NCI-H1092 (cell line): ENCODE results near the gene KCNN3.

ENCODE experiments used
- DNase-seq: peaks from one replicate; lab custom pipeline; 2025; lab: John Stamatoyannopoulos, UW

Gene KCNN3

DNA sequence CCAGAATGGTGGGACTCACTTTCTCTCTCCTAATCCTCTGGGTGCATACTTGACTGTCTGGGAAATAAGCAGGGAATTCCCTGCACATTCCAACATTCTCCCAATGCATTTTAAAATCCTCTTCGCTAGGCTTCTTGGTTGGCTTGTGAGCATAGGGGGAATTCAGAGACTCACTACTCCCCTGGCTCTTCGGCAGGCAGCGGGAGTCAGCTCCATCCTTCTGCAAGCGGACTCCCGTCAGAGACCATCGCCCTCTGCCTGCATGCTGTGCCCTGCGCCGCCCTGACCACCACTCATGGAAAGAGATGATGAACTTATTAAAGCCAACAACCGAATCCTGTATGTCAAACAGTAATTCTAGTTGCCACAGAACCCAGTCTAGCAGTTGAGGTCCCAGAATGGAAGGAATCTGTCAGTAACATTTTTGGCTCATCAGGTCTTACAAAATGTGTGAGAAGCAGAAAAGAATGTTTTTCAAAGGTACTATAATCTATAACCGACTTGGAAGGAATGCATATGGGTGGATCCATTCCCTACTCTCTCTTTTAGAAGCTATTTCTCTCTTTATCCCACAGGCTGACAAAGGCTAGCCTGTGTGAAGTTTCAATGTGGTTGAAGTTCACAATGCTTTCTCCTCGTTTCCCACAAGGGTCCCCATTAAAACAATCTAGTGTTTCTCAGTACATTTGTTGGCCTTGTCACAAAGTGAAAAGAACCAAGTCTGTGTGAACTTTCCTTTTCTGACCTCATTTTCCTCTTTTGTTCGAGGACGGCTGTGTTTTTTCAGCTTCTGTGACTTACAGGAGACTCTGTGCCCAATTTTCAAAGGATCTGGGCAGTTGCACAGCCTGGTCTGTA, 143.0 kb downstream of the KCNN3 start:
- DNase-seq: no peak

DNA sequence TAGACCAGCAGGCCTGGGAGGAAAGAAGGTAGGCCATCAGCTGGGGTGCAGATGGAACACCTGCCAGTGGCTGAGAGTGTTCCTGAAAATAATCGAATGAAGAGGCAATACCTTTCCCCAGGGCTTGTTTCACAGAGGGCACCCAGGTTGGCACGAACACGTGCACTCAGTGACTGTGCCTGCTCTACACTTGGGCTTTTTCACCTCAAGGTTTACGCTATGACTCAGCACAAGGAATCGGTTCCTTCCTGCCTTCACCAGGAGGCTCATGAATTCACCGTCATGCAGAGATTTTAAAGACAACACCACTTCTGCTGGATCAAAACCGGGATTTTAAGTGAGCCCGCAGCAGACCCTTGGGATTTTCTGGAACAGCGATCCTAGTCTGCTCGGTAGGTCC, 143.6 kb downstream of the KCNN3 start:
- DNase-seq: no peak

DNA sequence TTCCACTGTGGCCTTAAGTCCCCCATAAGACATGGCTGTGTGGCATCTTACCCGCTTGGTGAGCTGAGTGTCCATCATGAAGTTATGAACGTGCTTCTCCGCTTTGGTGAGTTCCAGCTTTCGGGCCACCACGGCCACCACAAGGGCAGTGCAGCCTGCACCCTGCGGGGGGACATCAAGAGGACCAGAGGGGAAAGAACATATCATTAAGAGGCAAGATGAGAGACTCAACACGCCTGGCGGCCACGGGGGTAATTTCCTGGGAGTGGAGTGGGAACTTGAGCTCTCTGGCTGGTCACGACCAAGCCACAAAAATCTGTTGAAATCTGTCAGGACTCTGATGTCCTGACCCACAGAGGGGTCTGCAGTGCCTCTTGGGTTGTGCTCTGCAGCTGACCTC, 144.2 kb downstream of the KCNN3 start:
- DNase-seq: no peak

DNA sequence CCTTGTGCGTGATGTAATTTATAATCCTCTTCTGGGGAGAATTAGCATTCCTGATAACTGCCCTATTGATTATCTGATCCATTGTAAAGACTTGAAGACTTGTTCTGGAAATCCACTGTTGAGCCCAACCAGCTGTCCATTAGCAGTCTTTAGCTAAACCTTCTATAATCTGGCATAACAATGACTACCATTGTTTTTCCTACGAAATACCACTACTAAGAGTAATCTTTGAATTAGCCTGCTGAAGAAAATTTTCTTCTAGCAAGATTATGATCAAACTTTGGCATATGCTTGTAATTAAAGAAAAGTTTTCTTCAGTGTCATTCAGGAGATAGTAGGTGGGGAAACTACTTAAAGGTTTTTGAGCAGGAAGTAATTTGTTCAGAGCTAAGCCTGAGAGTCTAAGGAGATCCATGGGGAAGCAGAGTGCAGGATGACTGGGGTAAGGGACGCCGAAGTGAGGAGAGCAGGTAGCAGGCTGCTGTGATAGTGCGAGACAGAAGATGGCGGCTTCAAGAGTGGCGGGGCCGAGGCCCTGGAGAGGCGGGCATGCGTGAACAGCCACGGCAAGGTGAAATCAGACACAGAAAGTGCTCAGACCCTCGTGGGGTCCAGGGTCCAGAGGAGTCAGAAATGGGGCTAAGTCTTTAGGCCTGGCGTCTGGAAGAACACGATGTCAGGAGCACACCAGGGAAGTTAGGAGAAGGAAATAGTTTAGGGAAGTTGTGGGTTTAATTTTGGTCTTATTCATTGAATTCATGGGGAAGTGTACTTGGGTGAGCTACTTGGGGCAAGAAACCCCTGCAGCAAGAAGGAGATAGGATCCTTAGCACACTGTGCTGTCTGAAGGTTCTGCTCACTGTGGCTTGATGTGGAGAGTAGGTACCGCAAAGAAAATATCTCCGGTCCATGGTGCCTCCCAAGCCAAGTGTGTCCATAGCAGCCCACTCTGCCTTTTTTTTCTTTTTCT, 149.5 kb downstream of the KCNN3 start:
- DNase-seq: no peak

DNA sequence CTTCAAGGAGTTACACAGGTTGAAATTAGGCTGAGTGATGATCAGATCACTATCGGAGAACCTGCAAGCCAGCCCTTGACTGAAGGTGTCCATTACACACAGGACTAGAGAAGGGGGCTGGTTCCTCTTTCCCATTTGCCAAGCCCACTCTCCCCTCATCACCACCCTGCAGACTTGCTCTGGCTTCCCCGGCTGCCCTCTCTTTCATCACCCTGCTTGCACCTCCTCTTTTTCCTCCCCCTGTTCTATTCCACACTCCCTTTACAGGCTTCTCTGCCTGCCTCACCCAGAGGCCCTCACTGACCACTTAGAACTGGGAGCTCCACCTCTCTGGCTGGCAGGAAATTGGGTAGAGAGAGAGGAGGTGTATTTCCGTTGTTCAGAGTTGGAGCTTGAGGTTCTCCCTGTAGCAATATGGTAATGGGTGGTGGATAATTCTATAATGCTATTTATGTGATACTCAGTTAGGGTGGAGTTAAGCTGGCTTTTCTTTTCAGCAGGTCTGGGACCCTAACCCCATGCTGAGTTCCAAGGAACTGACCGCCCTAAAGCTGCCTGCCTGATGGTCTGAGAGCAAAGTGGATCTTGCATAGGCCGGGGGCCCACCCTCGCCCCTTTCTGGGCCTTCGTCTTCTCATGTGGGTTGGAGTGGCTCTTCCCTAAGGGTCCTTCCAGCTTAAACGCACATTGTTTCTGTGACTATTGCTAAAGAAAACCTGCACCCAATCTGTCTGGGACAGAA, 150.3 kb downstream of the KCNN3 start:
- DNase-seq: no peak

DNA sequence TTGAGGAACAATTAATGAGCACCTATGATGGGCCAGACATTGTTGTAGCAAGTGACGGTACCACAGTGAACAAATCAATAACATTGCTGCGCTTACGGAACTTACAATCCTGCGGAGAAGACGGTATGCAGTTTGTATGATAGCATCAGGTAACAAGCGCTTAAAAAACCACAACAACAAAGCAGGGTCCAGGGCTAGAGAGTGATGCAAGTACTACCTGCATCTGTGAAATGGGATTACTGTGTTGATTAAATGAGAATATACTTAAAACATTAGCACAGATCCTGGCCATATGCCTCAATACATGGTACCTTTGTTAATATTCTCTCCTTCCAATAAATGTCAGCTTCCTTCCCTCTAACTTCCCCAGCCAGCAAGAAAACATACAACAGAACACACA, 151.5 kb downstream of the KCNN3 start:
- no peak for DNase-seq

DNA sequence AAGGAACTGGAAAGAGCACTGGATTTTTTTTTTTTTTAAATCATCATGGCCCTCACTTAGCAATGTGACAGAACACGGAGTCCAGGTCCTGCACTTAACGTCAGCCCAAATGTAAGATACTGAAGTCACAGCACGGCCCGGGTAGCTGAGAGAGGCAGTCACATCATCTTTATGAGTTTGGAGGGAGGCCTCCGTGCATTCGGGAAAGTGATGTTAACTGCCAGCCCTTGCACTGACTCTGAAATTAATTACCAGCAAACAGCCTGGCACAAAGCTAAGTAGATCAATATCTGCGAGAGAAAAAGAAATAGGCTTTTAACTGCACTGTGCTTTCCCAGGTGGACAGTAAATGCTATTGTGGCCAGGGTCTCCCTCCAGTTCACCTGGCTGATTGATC, 152.6 kb downstream of the KCNN3 start:
- no peak for DNase-seq

DNA sequence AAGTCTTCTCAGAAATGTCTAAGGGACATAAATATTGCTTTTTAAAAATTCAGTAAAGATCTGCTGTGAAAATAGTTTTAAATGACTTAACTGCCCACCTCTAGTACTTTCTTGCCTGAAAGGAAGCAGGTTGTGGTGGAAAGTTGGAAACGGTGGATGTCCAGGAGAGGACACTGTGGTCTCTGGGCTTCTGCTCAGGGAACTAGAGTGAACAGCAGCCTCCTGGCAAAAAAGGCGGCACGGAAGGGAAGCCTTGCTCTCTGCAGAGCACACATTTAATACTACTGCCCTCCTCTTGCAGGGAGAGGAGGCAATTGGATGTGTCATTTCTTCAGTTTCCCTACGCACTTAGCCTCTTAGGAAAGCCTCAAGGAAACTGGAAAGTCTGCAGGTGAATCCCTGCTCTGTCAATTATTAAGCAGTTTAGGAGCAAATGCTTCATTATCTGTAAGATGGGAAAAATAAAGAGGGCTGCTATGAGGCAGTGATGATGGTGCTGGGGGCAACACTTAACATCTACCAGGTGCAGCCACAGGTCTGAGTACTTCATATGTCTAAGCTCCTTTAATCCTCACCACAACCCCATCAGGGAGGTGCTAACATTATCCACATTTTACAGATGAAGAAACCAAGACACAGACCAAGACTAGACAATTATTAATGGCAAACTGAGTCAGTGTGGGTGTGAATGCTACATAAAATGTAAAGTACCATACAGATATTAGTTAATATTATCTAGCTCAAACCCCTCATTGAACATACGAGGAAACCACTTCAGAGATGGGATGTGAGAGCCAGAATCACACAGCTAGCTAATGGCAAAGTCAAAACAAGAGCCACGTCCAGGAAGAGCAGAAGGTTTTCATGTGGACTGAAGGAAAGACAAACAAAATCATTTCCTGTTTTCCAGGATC, 153.2 kb downstream of the KCNN3 start:
- DNase-seq: no peak

DNA sequence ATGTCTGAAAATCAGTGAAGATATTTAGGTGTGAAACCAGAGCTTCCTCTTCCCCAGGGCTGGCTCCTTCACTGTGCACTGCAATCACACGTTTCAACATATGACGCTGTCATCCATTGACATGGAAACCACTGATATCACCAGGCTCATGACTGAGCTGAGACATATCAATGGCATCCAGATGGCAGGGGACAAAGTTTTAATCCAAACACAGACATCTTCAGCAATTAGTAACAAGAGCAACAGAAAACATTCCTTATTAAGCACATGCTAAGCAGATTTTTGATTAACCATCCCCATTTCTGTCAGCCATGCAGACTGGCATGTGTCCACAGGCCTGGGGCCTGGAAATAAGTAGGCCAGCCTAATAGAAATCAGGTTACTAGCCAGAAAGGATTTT, 154.1 kb downstream of the KCNN3 start:
- DNase-seq: no peak

DNA sequence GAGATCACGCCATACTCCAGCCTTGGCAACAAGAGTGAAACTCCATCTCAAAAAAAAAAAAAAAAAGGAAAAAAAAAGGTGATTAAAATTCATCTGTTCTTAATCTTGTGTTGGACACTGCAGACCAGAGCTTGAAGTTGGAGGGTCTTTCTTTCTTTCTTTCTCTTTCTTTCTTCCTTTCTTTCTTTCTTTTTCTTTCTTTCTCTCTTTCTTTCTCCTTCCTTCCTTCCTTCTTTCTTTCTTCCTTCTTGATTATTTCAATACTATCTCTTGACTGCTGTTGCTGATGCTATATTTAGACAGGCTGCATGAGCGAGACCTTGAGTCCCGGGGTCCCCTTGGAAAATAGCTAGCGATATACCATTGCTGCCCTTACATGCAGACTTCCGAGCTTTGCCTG, 154.7 kb downstream of the KCNN3 start:
- DNase-seq: no peak

DNA sequence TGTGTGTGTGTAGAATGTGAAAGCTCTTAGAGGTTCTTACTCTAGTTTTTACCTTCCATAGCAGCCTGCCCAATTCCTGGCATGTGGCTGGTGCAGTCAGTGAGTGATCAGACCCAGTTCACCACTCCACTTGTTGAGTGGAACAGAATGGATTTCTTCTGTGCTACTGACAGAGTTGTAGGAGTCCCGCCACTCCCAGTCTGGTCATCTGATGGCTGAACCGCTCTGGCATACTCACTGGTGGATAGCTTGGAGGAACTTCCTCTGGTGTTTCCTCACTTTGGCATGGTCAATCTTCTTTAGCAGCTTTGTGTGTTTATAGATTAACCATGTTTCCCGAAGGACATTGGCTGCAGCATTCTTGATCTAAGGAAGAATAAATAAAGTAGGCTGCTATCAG, 155.4 kb downstream of the KCNN3 start:
- DNase-seq: no peak

DNA sequence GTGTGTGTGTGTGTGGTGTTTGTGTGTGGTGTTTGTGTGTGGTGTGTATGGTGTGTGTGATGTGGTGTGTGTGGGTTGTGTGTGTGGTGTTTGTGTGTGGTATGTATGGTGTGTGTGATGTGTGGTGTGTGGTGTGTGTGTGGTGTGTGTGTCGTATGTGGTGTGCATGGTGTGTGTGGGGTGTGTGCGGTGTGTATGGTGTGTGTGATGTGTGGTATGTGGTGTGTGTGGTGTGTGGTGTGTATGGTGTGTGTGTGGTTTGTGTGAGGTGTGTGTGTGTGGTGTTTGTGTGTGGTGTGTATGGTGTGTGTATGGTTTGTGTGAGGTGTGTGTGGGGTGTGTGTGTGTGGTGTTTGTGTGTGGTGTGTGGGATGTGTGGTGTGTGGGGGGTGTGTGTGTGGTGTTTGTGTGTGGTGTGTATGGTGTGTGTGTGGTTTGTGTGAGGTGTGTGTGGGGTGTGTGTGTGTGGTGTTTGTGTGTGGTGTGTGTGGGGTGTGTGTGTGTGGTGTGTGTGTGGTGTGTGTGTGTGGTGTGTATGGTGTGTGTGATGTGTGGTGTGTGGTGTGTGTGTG, 155.9 kb downstream of the KCNN3 start:
- DNase-seq: no peak

DNA sequence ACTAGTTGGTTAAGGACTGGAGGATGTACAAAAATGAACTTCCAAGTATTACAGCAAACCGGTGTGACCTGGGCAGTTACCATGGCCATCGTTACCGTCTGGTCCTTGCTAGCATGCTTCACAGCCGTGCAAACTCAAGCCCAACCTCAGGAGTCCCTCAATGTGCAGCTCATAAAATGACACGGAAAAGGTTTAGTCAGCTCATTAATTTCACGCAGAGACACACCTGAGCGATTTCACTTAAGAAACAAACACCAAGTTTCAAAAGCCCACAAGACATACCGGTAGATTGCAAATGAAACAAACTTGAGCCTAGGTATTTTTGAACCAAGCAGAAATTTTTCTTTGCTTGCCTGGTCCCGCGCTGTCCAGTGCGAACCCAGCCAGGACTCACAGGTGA, 157.1 kb downstream of the KCNN3 start:
- DNase-seq: no peak

DNA sequence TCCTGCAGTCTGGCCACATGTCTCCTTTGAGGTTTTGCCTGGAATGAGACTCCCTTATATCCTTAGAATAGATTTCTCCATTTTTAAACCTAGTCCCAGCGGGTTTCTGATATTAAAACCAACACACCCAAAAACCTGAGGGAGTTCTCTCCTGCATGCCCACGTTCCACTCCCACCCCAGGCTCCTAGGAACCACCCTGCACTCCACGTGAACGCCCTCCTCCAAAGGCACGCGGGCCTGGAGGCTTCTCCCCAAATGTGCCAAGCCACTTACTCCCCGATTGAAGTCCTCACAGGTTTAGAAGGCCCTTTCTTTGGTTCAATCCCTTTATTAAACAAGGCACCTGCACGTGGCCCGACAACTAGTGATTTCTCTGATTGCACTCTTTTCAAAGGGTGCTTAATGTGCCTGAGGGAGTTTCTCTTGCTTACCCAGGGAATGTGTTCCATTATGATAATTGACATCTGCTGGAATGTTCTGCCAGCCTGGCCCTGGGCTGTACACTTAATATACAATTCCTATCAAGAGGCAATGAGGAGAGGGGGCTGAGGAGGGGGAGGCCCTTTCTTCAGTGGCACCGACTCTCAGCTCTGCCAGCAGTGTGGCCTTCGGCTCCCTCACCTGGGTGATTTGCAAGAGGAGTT, 157.8 kb downstream of the KCNN3 start:
- no peak for DNase-seq

DNA sequence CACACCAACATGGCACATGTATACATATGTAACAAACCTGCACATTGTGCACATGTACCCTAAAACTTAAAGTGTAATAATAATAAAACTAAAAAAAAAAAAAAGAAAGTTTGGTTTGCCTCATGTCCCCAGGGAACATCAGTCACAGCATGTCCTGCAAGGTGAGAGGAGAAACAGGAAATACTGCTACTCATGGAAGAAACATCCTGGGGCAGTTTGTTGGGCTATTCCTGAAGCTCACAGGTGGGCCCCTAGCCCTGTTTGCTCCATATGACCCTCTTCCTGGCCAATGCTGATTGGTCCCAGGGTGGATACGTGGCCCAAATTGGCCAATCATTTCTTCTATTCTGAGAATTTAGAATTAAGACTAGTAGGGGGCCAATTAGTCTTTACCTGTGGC, 158.7 kb downstream of the KCNN3 start:
- no peak for DNase-seq

DNA sequence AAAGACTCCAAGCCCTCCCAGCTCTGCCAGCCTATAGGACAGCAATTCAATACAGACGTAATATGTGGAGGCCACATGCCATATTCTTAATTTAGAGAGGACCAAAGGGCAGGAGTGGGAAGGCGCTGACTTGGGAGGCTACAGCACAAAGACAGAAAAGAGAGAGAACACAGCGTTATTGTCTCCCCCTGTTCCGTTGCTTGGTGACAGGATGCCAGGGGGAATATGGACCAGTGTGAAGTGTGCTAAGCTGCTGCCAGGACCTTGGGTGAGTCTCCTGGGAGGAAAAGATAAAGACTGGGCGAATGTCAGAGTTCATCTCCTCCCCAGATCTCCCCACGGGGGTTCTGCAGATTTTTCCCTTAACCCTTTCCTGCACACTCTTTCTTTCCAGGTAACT, 160.0 kb downstream of the KCNN3 start:
- DNase-seq: no peak

DNA sequence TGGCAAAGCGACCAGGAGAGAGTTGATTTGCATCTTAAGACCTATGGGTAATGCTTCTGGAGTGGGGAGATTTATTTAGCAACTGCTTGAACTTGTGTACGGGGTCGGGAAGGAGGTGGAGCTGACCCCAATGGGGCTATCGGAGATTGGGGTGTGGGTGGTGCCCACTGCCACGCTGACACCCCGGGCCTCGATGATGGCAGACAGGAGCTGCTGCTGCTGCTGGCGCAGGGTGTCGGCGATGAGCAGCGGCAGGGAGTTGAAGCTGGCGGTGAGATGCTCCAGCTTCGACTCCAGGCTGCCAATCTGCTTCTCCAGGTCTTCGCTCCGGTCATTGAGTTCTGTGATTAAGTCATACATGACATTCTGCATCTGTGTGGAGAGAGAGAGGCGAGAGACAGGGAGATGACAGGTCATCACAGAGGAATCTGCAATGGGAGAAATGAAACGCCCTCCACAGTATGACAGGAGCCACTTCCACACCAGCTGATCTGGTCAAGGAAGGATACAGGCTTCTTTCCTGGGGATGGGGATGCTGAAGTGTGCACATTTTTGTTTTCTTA, 162.1 kb downstream of the KCNN3 start:
- DNase-seq: no peak

DNA sequence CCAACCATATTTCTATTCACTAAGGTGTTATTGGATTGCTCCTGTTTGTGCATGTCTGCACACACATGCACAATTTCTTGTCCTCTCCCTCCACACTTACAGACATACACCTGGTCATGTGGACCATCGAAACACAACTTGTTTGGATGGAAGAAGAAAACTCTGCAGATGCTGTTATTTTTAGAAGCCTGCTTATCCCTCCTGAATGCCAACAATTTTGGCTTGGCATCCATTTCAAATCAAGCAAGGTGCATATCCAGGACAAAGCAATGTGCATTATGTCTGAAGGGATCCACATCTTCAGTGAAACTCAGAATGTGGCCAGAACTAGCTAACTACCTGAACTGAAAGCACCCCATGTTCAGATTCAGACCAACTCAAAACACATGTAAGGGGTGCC, 163.2 kb downstream of the KCNN3 start:
- no peak for DNase-seq

DNA sequence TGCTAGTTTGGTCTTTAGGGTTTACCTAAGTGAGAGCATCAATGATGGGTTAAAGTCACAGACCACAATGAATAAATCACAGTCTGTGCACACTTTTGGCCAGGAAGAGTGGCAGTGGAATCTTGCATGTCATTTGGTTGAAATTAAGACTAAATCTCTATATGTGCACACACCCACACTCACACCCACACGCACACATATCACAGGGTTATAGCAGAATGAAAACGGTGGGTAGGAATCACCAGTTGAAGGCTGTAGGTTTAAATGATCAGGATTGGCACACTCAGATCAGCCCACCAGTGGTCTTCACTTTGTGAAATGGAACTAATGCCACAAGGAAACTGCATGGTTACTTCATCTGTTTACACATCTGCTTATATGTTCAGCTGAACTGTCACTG, 164.5 kb downstream of the KCNN3 start:
- DNase-seq: no peak

DNA sequence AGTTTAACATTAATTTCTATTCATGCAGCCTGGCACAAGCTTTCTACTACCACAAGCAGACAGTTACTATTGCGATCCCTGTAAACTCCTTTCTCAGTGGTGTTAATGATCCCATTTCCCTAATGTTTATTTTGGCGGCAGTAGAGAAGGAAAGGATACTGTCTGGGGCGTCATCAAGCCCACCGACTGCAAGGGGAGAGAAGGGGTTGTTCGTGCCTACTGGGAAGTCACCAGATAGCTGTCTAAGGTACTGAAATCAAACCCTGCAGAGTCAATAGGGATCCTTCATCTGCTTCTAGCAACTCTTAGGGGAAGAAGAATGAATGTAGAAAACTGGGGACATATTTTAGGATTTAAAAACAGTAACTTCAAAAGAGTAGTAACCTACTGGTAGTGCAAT, 166.9 kb downstream of the KCNN3 start:
- DNase-seq: no peak
